HG03095 (cell line): Measurements from ENCODE around the gene SIVA1.
"Not testable (repeated sequence)": the region's sequence is repeated elsewhere in the genome, so short reads cannot be mapped to it uniquely, and the experiment has no call there.

ENCODE experiments used
- ATAC-seq: cut with Tn5 transposase; IDR thresholded peaks from one replicate; pipeline ENCODE4 v1.9.1; 2021; ENCODE audit warnings: moderate library complexity; ENCODE audit not compliant: unreplicated experiment

SIVA1 gene

DNA sequence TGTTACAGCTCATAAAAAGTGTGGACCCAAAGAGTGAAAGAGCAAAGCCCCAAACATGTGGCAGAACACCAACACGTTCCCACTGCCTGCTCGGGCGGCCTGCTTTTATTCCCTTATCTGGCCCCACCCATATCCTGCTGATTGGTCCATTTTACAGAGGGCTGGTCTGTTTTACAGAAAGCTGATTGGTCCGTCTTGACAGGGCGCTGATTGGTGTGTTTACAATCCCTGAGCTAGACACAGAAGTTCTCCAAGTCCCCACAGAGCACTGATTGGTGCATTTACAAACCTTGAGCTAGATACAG is 2.2 kb upstream of the SIVA1 start:
- not testable (repeated sequence) for ATAC-seq

- no peak for ATAC-seq
Measured at GRCh38 chr14:104751539-104752422, 1.2 kb upstream of the SIVA1 start.

- ATAC-seq: peak; percentile 1
Measured at GRCh38 chr14:104752423-104752734, 568 bp upstream of the SIVA1 start.

GRCh38 chr14:104753528-104754212 is 723 bp downstream of the SIVA1 start:
- no peak for ATAC-seq

DNA sequence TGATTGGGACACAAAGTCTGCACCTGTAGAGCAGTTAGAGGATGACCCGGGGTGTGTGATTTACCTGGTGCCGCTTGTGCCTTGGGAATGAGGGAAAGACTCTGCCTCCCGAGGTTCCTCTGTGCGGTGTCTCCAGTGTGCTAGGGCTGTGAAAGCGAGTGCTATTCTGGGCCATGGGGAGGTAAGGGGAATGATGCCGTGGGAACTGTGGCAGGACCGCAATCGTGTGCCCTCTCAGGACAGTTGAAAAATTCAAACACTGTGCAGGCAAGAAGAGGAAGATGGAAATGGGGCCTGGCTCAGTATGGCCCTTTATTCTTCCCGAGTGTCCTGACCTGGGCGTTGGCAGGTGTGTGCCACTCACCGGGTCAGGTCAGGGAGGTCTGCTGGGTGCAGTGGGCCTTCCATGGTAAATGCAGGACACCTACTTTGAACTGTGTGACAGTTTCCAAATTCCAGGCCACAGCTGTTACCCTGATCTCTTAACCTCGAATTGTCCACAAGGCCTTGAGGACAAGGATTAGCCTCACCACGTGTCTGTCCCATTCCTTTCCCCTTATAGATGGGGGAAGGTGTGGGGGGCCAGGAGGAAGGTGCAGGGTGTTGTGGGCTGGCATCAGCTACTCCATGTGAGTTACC is 1.4 kb downstream of the SIVA1 start:
- no peak for ATAC-seq

- ATAC-seq: no peak
Measured at GRCh38 chr14:104755621-104756020, 2.7 kb downstream of the SIVA1 start.

DNA sequence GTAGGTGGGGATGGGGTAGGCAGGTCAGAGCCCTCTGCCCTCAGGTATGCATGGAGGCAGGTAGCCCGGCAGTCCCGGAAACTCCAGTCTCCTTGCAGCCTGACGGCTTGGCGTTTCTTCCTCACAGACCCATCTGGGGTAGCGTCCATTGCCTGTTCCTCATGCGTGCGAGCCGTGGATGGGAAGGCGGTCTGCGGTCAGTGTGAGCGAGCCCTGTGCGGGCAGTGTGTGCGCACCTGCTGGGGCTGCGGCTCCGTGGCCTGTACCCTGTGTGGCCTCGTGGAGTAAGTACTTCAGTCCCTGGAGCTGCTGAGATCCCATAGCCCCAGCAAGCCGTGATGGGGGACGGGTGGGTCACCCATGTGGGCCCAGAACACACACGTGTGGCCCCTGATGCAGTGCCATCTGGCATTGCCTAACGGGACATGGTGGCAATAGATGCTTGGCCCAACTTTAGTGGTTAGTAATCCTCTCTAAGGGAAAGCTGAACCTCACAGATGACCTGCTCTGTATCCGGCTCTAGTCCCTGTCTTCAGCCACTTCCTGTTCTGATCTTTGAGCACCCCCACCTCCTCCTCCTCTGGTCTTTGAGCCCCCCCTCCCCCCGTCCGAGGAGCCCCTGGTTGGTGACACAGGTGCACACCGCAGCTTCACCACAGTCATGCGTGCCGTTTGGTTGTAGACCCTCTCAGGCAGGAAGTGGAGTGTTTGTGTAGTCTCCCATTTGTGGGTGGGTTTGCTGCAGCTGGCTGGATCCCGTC is 3.7 kb downstream of the SIVA1 start:
- no peak for ATAC-seq

DNA sequence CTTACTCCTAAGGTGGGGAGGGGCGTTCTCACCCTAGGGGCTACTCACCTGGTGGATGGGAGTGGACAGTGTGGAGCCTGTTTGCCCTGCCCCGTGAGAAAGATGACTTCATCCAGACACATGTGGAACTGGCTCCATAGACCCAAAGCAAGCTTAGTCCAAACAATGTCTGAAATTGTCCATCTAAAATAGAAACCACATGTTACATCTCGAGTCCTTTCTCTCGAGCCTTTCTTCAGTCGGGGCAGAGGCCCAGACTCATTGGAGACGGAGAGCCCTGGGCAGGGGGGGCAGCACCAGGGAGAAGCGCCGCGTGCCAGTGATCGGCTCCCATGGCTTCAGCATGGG is 4.3 kb downstream of the SIVA1 start:
- no peak for ATAC-seq

GRCh38 chr14:104757681-104758392 is 4.9 kb downstream of the SIVA1 start:
- ATAC-seq: no peak

GRCh38 chr14:104758981-104759969 is 6.3 kb downstream of the SIVA1 start:
- no peak for ATAC-seq

DNA sequence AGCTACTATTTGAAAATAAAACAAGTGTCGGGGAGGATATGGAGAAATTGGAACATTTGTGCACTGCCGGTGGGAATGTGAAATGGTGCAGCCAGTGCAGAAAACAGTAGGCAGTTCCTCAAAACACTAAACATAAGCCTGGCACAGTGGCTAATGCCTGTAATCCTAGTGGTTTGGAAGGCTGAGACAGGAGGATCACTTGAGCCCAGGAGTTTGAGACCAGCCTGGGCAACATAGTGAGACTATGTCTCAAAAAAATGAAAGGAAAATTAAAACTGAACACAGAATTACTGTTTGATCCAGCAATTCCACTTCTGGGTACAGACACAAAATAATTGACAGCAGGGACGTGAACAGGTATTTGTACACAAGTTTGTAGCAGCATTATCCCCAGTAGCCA is 12.6 kb downstream of the SIVA1 start:
- ATAC-seq: no peak

GRCh38 chr14:104766256-104766862 is 13.4 kb downstream of the SIVA1 start:
- ATAC-seq: no peak

DNA sequence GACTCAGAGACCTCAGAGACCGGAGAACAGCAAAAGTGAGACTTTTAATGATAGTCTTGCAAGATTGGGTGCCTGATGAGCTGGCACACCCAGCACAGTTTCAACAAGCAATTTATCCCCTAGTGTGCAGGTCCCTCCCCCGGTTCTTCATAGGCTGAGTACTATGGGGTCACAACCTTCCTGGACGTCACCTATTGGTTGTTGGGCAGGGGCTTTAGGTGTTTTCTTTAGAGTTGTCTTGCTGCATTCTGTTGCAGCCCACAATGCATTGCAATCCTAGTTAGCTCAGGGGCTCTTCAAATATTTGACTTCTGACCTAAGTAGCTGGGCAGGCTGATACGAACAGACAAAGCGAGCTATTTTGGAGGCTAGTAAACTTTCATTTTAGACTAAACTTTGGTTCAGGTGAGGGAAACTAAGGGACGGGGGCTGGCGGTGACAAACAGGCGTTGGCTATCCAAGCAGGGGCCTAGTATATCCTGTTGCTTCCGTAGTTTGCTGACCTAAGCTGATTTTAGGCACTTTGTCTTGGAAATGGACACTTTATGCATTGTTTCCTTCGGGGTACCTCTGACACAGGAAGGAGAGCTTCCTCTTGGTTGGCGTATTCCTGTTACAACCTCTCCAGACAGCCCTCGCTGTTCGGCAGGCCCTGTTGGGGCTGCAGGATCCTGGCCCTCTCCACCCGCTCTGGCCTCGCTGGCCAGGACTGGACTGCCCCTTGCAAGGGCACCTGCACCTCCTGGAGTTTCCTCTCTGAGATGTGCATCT is 14.1 kb downstream of the SIVA1 start:
- ATAC-seq: no peak

- no peak for ATAC-seq
Measured at GRCh38 chr14:104767634-104767918, 14.6 kb downstream of the SIVA1 start.

DNA sequence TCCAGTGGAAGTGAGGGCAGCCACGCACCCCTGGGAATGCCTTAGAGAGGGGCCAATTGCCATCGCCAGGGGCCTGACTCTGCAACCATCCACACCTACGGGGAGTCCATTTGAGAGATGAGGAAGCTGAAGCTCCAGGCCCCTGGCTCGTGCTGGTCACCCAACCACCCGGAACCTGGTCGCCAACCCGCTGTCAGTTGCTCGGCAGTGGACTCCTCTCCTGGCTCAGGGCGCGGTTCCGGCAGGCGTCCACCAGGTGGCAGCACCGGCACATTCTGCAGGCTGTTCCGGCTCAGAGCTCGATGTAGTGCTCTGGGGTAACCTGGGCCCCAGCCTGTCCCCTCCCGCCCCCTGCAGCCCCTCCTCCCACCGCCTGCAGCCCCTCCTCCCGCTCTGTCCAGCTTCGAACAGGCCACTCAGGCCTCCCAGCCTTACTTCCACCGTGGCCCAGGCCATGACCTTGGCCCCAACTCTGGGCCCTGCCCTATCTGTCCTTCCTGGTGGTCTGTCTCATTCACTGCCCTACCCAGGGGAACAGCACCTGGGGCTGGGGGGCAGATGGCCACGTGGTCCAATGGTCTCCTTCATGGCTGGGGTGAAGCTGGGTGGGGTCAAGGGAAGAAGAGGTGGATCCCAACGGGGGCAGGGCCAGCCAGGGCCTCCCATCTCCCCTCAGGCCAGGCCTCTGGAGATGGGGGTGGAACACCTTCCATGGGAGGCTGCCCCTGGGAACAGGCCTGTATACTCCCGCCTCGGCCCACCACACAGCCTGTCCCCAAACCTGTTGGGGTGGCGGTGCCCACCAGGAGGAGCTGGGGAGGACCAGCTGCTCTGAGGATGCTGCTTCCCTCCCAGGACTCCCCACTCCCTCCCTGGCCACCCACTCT is 15.7 kb downstream of the SIVA1 start:
- ATAC-seq: peak; percentile 66

DNA sequence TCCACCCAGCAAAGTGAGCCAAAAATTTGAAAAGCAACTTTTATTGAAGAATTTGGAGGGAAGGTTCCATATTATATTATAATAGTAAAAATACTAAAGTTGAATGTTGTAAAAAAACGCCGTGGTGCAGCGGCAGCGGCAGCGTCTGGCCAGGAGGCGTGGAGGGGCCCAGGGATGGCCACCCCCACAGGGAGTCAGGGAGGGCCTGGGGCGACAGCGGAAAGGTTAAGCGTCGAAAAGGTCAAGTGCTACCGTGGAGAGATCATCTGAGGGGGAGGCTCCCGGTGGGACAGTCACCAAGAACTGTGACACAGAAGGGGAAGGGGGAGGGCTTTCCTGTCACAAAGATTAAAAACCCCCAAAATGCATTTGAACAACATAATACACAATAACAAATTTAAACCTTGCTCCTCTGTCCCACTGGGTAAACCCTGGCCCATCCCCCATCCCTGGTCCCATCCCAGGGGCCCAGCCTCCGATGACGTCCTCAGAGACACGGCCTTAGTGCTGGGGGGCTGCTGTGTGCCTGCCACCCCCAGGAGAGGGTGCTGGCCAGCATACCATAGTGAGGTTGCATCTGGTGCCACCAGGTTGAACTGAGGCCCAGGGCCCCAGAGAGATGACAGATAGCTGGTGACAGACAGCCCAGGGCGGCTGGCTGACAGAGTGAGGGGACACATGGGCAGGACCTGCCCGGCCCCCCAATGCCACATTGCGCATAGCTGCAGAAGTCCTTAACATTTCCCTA is 16.6 kb downstream of the SIVA1 start:
- no peak for ATAC-seq

DNA sequence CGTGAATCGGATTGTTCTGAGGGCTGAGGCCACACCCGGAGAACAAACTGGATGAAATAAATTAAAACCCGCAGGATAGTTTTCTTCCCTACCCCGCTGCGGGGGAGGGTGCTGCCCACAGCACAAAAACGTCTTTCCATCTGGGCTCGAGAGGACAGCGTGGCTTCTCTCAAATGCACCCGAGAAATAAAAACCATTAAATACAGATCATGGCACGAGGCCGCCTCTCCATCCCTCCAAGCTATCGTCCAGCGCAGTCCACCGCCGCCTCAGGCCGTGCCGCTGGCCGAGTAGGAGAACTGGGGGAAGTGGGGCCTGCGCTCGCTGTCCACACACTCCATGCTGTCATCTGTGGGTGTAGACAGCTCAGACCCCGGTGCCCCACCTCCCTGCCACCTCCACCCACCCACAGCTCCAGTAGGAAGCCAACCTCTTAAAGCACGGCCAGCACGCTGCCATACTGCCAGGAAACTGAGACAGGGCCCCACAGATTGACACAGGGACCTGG is 17.2 kb downstream of the SIVA1 start:
- no peak for ATAC-seq
